Tibial nerve (tissue), 4 donors: Measurements from ENCODE around the gene TP53I11.

Experiments
- CTCF ChIP-seq, 5 experiments: fragments of 200-600 bp in 3 of 5; fragments of 450-650 bp in 2 of 5; sonication (generic) in 3 of 5; IDR thresholded peaks; one replicate each; pipeline ENCODE4 v1.5.1; 2016 to 2019; ENCODE audit warnings: antibody characterized with exemption in 5 of 5, mild to moderate bottlenecking in 3 of 5, moderate library complexity in 2 of 5
- EP300 ChIP-seq, 2 donors: sonication (generic); formaldehyde crosslinking; IDR thresholded peaks; one replicate each; pipeline ENCODE4 v1.6.1; 2017; ENCODE audit warnings: antibody characterized with exemption in 2 of 2, mild to moderate bottlenecking in 1 of 2
- POLR2A ChIP-seq, 2 donors: fragments of 450-650 bp; IDR thresholded peaks; one replicate each; pipeline ENCODE4 v1.6.1; 2017; ENCODE audit warnings: antibody characterized with exemption in 2 of 2, mild to moderate bottlenecking in 2 of 2, moderate library complexity in 2 of 2

GRCh38 chr11:44889266-44889665 lies 61.4 kb downstream of the TP53I11 start:
- TF ChIP-seq CTCF (IDR thresholded peaks at IDR 0.05): no peak
- no peak for TF ChIP-seq POLR2A (IDR thresholded peaks at IDR 0.05)
- no peak for TF ChIP-seq EP300 (IDR thresholded peaks at IDR 0.05)
